Testis (tissue), 3 donors: Measurements from ENCODE around the gene SUSD1. TPM values are rescaled to one million over a fixed set of nuclear protein-coding genes. Genes with fewer than 3 reads are reported as not detected.
"Not testable (repeated sequence)": the region's sequence is repeated elsewhere in the genome, so short reads cannot be mapped to it uniquely, and the experiment has no call there.

Experiments
- DNase-seq: peaks from one replicate; pipeline ENCODE4 v3.0.0-alpha.2; 2019
- H3K27ac ChIP-seq, 2 donors: fragments of 200-600 bp; sonication (generic); one replicate each; pipeline ENCODE4 v1.5.1; 2019
- H3K27me3 ChIP-seq: fragments of 200-600 bp; sonication (generic); one replicate; pipeline ENCODE4 v1.5.1; 2019
- H3K36me3 ChIP-seq: fragments of 200-600 bp; sonication (generic); one replicate; pipeline ENCODE4 v1.5.1; 2017; ENCODE audit warnings: low read depth; ENCODE audit errors: missing control alignments
- H3K4me1 ChIP-seq: fragments of 200-600 bp; sonication (generic); one replicate; pipeline ENCODE4 v1.5.1; 2019
- H3K4me3 ChIP-seq, 2 donors: fragments of 200-600 bp; sonication (generic); one replicate each; pipeline ENCODE4 v1.5.1; 2017 to 2019
- H3K9me3 ChIP-seq: fragments of 200-600 bp; sonication (generic); one replicate; pipeline ENCODE4 v1.5.1; 2017
- POLR2A ChIP-seq: fragments of 450-650 bp; IDR thresholded peaks from one replicate; pipeline ENCODE4 v1.6.1; 2017; ENCODE audit warnings: antibody characterized with exemption, mild to moderate bottlenecking, moderate library complexity
- WGBS, 2 donors: methylation state at CpG; one replicate each; pipeline ENCODE4 v1.1.5; 2018; 5-methylcytosine and 5-hydroxymethylcytosine counted together
- intact Hi-C: fragments of 100-400 bp; cut with DNase I; formaldehyde crosslinking; loops from one replicate; pipeline ENCODE4 v1.15.1; 2023; ENCODE audit warnings: low total_unique reads
- polyA plus RNA-seq: library from polyadenylated mRNA; stranded (reverse); fragments of 350-450 nt; fragmentation: Illumina TruSeq; extraction: RNeasy Lipid Tissue Mini Kit (QIAGEN cat#74804); gene quantifications from one replicate; pipeline ENCODE4 v1.2.3, GENCODE V29; 2014; ENCODE audit warnings: low read depth, low replicate concordance; ENCODE audit not compliant: insufficient read depth
- total RNA-seq, 2 donors: library from RNA; depleted of rRNA; stranded (reverse); fragments of >200 nt; gene quantifications; one replicate each; pipeline ENCODE4 v1.2.3, GENCODE V29; 2016
- TF ChIP-seq, protein P1 (sequence below), 3 experiments: fragments of 450-650 bp in 2 of 3; fragments of 200-600 bp in 1 of 3; sonication (generic) in 1 of 3; IDR thresholded peaks; one replicate each; pipeline ENCODE4 v1.5.1; 2016 to 2019; ENCODE audit warnings: antibody characterized with exemption in 3 of 3, mild to moderate bottlenecking in 2 of 3, moderate library complexity in 1 of 3

Gene SUSD1
- total and polyA plus RNA-seq, 3 donors from 2014 or later = 12.7 to 39.1 (median 28.0) TPM

- Histone ChIP-seq H3K4me3 (no peak overlapping the region), H3K27me3 (no peaks in the 10 kb centered on the region), H3K27ac (peak overlapping the region; percentile 12 to 46), H3K9me3 (no peaks in the 10 kb centered on the region), H3K4me1 (no peaks in the 10 kb centered on the region), H3K36me3 (no peaks in the 10 kb centered on the region)
- intact Hi-C loops = no loop called here
- TF ChIP-seq POLR2A = no peak
- TF ChIP-seq, protein P1, sequence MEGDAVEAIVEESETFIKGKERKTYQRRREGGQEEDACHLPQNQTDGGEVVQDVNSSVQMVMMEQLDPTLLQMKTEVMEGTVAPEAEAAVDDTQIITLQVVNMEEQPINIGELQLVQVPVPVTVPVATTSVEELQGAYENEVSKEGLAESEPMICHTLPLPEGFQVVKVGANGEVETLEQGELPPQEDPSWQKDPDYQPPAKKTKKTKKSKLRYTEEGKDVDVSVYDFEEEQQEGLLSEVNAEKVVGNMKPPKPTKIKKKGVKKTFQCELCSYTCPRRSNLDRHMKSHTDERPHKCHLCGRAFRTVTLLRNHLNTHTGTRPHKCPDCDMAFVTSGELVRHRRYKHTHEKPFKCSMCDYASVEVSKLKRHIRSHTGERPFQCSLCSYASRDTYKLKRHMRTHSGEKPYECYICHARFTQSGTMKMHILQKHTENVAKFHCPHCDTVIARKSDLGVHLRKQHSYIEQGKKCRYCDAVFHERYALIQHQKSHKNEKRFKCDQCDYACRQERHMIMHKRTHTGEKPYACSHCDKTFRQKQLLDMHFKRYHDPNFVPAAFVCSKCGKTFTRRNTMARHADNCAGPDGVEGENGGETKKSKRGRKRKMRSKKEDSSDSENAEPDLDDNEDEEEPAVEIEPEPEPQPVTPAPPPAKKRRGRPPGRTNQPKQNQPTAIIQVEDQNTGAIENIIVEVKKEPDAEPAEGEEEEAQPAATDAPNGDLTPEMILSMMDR (IDR thresholded peaks at IDR 0.05) = no peak
- DNase-seq = no peak
- 80 to 81% methylated on average over 6 of the region's 6 CpGs for WGBS, 2 donors
These were observed 18.6 kb upstream of the SUSD1 start for GRCh38 chr9:112193572-112194288.

DNA sequence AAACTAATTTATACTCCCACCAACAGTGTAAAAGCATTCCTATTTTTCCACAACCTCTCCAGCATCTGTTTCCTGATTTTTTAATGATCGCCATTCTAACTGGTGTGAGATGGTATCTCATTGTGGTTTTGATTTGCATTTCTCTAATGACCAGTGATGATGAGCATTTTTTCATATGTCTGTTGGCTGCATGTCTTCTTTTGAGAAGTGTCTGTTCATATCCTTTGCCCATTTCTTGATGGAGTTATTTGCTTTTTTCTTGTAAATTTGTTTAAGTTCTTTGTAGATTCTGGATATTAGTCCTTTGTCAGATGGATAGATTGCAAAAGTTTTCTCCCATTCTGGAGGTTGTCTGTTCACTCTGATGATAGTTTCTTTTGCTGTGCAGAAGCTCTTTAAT, 15.2 kb upstream of the SUSD1 start:
- H3K36me3 ChIP-seq, H3K9me3 ChIP-seq, intact Hi-C loops, H3K4me1 ChIP-seq, H3K27ac ChIP-seq, H3K27me3 ChIP-seq, DNase-seq, H3K4me3 ChIP-seq: not testable (repeated sequence)
- 81 to 100% methylated on average over 1 of the region's 1 CpG for WGBS, 2 donors

GRCh38 chr9:112188884-112189283, 13.8 kb upstream of the SUSD1 start:
- WGBS, 2 donors = 89 to 91% methylated on average over 1 of the region's 1 CpG
- H3K4me3 ChIP-seq = no peak overlapping the region

GRCh38 chr9:112187404-112187803, 12.3 kb upstream of the SUSD1 start:
- WGBS, 2 donors = 84 to 91% methylated on average over 4 of the region's 4 CpGs

More at GRCh38 chr9:112188884-112189283, 13.8 kb upstream of the SUSD1 start:
- no peaks in the 10 kb centered on the region for H3K36me3 ChIP-seq
- intact Hi-C loops = no loop called here
- H3K27ac ChIP-seq = no peak overlapping the region
- TF ChIP-seq, protein P1 (IDR thresholded peaks at IDR 0.05) = no peak
- TF ChIP-seq POLR2A = no peak
- no peaks in the 10 kb centered on the region for H3K27me3 ChIP-seq
- H3K4me1 ChIP-seq = no peaks in the 10 kb centered on the region
- no peak for DNase-seq
- no peaks in the 10 kb centered on the region for H3K9me3 ChIP-seq

DNA sequence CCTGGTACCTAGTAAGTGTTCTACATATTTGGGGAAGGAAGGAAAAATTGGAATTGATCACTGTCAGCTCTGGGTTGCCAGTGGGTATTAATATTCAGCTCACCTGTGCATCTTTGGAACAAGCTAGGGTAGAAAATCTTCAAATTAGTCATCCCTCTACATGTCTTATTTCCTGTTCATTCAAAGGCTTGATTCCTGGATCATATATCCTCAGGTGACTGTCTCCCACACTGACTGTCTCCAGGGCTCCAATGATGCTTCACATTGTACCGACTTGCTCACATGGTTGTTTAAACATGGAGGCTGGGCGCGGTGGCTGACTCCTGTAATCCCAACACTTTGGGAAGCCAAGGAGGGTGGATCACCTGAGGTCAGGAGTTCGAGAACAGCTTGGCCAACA, 11.6 kb upstream of the SUSD1 start:
- intact Hi-C loops = no loop called here
- Histone ChIP-seq H3K27me3 (no peaks in the 10 kb centered on the region), H3K27ac (no peak overlapping the region), H3K4me1 (no peaks in the 10 kb centered on the region), H3K9me3 (no peaks in the 10 kb centered on the region), H3K36me3 (no peaks in the 10 kb centered on the region), H3K4me3 (no peak overlapping the region)
- 92 to 98% methylated on average over 4 of the region's 4 CpGs for WGBS, 2 donors
- DNase-seq = no peak
- TF ChIP-seq POLR2A = no peak
- TF ChIP-seq, protein P1 (IDR thresholded peaks at IDR 0.05) = no peak

More at GRCh38 chr9:112187404-112187803, 12.3 kb upstream of the SUSD1 start:
- DNase-seq = no peak
- Histone ChIP-seq H3K4me3 (no peak overlapping the region), H3K36me3 (no peaks in the 10 kb centered on the region), H3K27ac (no peak overlapping the region), H3K27me3 (no peaks in the 10 kb centered on the region), H3K9me3 (no peaks in the 10 kb centered on the region), H3K4me1 (no peaks in the 10 kb centered on the region)
- no peak for TF ChIP-seq POLR2A
- TF ChIP-seq, protein P1 (IDR thresholded peaks at IDR 0.05) = no peak
- intact Hi-C loops = no loop called here
